Activated CD4-positive, alpha-beta T cell treated with anti-CD3 and anti-CD28 coated beads, Interleukin-2, Interleukin-6, amounts not matched to agents 100 ng/mL and 50 ng/mL, durations not matched to agents 16 hours and 8 hours (primary cell): ENCODE measurements around the gene MST1.

Source experiments
- DNase-seq: peaks from one replicate; pipeline ENCODE4 v3.0.0-alpha.2; 2020

The MST1 gene

GRCh38 chr3:49673715-49674496, 15.4 kb downstream of the MST1 start, which contains the start of gene APEH:
APEH (plus strand) TSS chr3:49674351; CDS start chr3:49674402, 51 bp downstream.
- peak; percentile 100 for DNase-seq

DNA sequence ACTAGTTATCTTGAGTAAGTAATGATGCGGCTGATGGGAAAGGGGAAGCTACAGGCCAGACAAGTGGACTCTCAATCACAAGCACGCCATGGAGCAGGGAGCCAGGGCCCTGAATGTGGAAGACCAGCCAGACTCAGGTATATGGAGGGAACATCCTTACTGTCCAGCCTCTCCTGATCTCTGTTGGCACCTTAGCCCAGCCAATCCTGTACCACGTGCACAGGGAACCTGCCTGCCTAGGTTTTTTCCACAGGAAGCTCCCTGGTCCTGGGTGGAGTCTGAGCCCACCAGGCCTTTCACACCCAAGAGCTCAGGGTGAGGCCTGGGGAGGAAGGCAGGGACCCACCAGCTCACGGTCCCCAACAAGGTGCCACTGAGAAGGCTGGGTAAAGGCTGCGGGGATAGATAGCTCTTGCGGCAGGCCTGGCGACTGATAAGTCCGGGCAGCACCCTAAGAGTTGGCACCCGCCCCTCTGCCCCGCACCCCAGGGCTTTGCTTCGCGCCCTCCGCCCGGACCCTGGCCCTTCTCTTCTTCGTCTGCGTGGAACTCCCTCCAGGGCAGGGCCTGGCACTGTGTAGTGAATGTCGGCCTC, 16.1 kb downstream of the MST1 start:
- peak; percentile 46 for DNase-seq

DNA sequence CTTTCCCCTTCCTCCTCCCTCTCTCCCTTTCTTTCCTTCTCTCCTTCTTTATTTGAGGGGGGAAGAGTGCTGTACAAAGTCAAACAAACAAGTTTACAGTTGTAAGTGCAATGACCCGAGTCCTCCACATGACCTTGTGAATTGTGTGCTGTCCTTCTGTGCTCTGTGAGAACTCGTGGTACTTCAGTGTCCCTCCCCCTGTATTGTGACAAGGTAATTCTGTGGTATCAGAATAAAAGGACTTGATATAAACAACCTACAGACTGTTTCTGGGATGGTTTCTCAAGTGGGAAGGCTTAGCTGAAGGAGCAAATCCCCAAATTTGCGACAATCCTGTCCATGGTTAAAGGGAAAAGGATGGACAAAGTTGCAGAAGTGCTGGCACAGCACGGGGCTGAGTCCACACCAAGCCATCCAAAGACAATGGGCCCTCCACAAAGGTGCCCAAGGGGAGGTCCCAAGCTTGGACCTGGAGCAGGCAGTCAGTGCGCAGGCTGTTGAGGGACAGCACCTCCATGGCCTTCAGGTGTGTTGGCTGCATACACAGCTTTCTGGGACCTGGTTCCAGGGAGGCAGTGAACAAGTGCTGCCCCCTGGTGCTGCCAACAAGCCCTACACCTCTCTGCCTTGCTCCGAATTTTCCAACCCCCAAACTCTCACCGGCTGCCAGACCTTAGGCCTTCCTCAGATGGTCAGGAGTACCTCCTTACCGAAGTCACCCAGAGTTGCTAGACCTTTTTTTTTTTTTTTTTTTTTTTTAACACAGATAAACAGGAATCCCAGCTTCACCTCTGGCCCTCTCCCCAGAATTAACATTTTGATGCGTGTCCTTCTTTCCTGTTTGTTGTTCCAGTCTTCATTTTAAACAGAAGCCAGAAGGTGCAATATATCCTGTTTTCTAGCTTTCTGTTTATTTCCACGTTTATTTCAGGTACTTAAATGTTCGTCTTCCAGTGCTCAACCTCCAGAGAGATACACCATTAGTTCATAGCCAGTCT, 17.7 kb downstream of the MST1 start:
- DNase-seq = peak; percentile 83

- DNase-seq = no peak
These were observed 18.4 kb downstream of the MST1 start for GRCh38 chr3:49670940-49671290.

- DNase-seq = no peak
These were observed 19.9 kb downstream of the MST1 start for GRCh38 chr3:49669352-49669751.

DNA sequence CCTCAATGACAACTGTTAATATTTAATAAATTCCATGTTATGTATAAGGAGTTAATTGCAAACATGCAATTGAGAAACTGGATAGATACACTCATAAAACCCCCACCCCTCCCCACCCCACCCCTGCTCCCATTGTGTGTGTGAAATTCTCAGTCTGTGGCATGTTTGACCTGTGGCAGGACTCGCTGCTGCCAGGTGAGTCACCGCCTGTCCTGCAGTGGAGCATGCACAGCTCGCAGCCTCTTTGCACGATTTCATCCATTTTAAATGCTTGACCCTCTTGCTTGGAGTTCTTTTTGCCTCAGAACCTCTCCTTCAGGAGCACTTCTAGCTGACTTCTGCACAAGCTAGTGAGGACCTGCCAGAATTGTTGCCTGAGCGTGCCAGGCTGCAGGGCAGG, 20.4 kb downstream of the MST1 start:
- DNase-seq = no peak

DNA sequence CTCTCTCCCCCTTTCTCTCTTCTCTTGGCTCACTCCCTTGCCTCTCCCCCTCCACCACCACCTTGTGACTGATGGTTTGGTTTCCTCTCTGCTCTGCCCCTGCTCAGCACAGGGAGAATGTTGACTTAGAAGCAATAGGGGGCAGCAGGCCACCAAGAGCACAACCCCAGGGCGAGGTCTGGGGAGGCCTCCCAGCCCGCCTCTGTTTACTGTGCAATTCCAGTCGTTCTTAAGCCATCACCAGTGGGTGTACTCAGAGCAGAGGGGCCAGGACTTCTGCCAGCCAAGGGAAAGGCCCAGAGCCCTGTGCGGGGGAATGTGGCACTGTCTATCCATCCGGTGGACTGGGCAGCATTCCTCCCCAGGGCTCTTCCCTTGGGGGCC, 20.9 kb downstream of the MST1 start:
- no peak for DNase-seq

- no peak for DNase-seq
These were observed 21.4 kb downstream of the MST1 start for GRCh38 chr3:49667701-49668413.

GRCh38 chr3:49666592-49666991, 22.7 kb downstream of the MST1 start:
- no peak for DNase-seq

- DNase-seq = no peak
These were observed 23.3 kb downstream of the MST1 start for GRCh38 chr3:49665822-49666519.

GRCh38 chr3:49664300-49664699, 25.0 kb downstream of the MST1 start:
- DNase-seq = no peak

- DNase-seq = no peak
These were observed 25.4 kb downstream of the MST1 start for GRCh38 chr3:49663831-49664230.

GRCh38 chr3:49662720-49663413, 26.4 kb downstream of the MST1 start:
- DNase-seq = no peak

GRCh38 chr3:49662021-49662420, 27.3 kb downstream of the MST1 start:
- no peak for DNase-seq

DNA sequence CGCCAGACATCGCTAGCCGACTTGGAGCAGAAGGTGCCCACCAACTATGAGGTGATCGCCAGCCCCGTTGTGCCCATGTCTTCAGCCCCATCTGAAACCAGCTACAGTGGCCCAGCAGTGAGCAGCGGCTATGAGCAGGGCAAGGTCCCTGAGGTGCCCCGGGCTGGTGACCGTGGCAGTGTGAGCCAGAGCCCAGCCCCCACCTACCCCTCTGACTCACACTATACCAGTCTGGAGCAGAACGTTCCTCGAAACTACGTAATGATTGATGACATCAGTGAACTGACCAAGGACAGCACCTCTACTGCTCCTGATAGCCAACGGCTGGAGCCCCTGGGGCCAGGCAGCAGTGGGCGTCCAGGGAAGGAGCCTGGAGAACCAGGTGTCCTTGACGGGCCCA, 28.0 kb downstream of the MST1 start:
- no peak for DNase-seq

DNA sequence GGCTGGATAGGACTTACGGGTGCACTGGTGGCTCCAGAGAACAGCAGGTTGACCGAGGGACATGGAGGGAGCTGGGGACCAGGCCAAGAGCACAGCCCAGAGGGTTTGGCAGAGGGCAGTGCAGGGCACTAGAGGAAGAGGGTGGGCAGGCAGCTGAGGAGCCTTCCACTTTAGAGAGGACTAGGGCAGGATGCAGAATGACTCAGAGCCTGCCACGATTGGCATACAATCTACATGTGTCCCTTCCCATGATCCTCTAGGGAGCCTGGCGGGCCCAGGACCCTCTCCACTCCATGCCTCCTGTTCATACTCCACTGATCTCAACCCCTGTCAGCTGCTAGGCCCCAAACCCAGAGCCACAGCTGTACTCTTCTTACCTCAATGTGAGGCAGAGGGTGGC, 29.5 kb downstream of the MST1 start:
- DNase-seq = no peak

GRCh38 chr3:49658711-49659110, 30.6 kb downstream of the MST1 start:
- no peak for DNase-seq

- no peak for DNase-seq
These were observed 31.9 kb downstream of the MST1 start for GRCh38 chr3:49657208-49657915.

GRCh38 chr3:49656541-49657112, 32.6 kb downstream of the MST1 start:
- no peak for DNase-seq

- DNase-seq = no peak
These were observed 33.5 kb downstream of the MST1 start for GRCh38 chr3:49655731-49656285.
